Measurements from ENCODE around the gene SUCLG2.

SUCLG2 gene

DNA sequence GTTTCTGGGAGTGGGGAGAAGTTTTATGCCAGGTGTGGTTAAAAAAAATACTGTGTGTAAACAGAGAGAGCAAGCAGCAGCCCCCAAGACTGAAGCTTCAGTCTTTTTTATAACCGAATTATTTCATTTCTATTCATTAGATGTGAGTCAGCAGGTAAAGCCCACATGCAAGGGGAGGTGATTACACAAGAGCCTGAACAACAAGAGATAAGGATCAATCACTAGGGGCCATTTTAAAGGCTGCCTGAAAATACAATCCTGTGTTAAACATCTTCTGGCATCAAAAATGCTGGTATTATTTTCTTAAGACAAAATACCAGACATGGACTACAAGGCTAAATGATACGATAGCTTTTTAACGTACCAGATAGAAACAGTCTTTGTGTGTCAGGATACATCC is 217.3 kb downstream of the SUCLG2 start:
- no peak for FAIRE-seq

DNA sequence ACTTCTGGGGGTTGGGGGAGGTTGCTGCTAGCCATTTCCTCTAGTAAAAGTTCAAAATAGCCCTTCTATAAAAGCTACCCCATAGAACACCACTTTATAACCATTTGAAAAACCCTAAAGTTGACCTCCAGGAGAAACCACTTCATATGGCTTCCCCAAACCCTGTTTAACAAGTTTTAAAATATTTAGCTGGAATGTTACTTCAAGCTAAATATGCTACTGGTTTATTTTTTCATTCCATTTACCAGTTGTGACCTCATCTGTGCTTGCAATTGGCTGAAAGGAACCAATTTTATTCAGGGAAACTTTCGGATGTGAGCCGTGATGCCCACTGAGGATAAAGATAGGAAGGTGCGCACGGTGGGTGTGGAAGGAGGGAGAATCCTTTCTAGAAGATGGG is 221.3 kb downstream of the SUCLG2 start:
- no peak for FAIRE-seq

DNA sequence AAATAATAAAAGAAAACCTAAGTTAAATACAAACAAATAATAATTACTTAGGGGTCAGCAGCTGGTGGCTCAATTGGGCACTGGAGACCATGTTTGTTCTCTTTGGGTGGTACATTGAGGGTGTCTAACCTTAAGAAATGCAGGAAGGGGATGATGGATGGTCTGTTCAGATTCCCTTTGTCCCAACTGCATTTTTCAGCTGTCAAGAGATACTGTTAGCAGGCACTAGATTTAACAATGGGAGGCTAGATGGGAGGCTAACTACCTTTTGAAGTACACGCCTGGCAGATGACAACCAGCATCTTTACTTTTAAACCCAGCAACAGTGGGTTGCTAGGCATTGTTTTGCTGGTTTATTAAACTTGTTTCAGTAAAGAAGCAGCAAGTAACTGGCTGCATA is 222.5 kb downstream of the SUCLG2 start:
- FAIRE-seq, result no peak

DNA sequence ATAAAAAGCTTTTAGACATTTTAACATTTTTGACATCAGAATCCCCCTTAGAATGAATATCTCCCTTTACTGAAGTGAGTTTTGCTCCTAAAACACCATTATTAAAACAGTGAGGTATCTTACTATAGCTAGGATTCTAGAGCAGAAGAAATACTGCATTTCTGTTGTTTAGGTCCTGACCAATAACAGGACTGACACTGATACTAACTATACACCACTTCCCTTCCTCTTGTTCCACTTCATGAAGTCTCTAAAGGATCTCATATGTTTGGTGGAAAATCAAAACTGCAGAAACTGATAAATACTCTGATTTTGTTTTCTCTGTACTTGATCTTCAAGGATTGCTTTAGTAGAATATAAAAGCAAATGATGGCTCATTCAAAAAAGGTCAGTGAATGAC is 230.7 kb downstream of the SUCLG2 start:
- no peak for FAIRE-seq

DNA sequence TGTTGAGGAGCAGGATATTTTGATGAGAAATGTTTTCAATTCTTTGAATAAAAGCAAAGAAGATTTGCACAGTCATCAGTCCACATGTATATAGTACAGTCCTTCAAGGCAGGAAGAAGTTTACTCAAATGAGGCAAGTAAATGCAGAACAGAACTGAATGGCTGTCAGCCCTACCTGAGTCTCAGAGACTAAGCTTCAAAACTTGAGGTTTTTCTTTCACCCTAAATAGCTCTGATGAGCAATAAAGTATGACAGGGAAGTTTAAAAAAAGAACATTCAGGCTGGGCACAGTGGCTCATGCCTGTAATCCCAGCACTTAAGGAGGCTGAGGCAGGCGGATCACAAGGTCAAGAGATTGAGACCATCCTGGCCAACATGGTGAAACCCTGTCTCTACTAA is 232.5 kb downstream of the SUCLG2 start:
- no peak for FAIRE-seq

DNA sequence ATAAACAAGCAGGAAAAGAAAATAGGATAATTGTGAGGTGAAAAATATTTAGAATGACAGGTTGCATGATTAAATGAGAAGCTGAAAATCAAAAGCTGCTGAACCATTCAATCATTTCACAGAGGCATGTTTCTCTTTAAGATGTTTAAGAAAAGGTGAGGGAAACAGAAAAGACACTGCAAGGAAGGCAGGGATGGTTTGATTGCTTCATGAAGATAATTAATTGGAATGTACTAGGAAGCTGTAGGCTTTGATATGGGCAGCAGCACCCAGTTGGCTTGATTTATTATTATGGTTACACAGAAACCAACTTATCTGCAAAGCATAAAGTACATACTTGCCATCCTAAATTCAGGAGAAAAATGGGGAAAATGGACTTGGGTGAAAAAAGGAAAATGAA is 234.6 kb downstream of the SUCLG2 start:
- FAIRE-seq, result no peak

DNA sequence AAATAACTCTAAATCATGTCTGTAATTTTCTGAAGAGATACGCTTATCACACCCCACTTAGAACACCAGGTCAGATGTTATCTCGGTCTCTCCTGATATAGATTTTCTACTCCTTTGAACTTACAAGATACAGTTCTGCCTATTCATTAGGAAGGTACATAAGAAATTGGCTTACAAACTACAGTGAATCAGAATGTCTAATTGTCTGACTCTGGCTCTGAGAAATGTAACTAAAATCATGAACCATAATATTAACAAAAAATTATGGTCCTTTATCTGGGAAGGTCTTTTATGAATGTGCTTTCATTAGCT is 235.2 kb downstream of the SUCLG2 start:
- no peak for FAIRE-seq

DNA sequence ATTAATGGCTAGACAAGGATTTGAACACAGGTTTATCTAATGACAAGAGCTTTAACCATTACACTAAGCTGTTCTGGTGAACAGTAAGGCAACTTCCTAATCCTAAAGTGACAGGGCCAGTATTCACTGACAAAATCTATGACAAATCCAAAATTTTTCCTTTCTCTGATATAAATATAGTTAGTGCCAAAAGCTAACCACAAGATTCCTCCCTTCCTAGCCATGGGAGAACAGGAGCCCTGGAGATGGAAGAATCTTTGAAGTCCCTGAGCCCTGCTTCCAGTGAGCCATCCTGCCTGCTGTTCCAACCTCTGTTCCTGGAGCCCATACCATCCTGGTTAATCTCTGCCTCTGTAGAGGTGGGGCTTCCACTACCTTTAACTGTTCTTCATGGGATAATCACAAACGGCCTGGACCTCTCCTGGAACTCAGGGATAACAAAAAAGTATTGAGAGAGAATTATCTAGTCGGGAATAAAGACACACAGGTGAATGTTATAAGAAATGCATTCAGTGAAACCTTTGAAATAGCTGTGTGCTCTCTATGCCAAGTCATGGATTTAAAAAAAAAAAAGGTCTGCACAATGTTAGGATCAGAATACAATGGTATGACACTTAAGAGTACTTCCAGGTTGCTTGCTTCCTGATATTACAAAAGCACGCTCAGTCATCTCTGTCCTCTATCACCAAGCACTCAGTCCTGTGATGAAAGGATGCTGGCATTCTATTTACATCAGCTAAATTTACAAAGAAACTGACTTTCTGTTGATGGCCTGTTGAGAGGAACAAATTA is 235.8 kb downstream of the SUCLG2 start:
- no peak for FAIRE-seq

DNA sequence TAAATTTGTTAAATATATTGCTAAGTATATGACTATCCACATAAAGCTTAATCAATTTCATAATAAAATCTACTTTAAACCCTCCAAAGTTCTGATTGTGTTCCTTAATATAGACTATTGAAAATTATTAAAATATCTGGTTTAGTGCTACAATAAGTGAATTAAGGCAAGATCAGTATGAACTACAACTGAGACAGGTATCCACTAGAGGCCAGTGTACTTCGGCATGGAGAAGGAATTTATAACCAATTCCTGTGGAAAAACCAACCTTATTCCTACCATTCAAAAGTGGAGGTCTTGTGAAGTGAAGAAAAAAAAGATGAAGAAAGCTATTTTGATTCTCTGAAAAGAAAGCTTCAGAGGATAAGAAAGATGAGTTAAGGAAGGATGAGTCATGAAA is 237.7 kb downstream of the SUCLG2 start:
- FAIRE-seq, result peak; percentile 5

DNA sequence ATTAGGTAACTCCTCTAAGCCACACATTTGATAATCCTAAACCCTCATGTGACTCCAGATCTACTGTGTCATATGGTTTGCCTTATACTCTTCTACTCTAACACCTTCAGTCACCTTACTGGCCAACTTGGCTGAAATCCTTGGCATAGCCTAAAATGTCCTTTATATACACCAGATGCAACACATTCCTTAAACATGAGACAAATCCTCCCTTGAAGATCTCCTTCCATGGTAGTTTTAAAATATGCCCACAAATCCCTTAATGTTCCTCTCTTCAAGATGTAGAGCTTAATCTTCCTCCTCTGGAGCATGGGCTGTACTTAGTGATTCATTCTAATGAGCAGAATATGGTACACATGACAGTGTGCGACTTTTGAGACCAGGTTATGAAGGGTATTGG is 238.9 kb downstream of the SUCLG2 start:
- FAIRE-seq, result no peak

DNA sequence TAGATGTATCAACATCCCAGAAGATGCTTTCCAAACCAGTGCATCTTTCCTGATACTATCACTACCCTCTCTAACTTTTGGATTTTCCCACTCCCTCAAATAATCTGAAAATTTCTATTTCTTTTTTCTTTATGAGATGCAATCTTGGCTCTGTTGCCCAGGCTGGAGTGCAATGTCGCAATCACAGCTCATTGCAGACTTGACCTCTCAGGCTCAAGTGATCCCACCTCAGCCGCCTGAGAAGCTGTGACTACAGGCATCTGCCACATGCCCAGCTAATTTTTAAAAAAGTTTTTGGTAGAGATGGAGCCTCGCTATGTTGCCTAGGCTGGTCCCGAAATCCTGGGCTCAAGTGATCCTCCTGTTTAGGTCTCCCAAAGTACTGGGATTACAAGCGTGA is 239.7 kb downstream of the SUCLG2 start:
- no peak for FAIRE-seq

DNA sequence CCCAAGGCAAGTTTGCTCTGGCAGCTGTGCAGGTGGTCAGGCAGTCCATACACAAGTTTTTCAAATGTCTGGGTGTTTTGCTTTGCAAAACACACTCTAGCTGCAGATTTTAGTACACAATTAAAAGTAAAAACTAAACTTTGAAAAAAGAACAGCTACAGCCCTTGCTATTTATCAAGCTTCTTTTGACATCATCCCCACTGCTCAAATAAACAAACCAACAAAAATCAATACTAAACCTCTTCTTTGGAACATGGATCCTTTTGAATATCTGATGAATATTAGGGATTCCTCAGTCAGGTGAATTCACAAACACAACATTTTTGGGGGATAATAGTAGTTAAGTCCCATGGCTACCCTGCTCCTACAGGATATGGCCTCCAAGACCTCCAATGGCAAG is 249.2 kb downstream of the SUCLG2 start:
- FAIRE-seq, result no peak

DNA sequence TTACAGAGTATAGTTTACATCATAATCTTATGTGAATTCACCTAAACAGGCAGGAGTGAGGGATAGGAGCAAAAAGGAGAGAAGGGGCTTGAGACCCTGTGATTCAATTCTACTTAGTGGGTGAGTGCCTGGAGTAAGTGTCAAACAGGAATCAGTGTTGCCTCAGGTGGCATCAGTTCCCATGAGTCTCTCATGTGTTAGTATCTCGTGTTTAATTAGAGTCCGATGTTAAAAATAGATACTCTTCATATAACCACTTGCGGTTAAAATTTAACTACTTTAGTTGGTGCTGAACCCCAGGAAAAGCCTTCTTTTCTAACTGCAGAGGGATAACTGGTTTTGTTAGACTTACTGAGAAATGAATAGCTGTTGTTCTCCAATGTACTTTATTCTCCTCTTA is 251.5 kb downstream of the SUCLG2 start:
- FAIRE-seq, result peak; percentile 80

DNA sequence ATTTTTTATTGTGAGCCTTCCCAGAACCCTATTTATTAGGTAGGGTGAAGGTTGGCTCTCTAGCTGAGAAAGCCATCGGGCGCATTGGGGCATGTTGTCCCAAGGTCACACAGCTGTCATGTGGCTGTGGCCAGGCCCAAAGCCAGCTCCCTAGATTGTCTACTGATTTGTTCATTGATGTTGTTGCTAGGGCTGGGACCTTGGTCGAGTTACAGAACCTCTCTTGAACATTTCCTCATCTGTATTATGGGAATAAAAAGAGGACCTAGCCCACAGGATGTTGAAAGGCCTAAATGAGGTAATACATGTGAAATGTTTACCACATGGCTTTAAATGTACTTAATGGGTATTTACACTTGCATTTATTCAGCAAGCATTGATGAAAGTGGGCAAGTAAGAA is 252.5 kb downstream of the SUCLG2 start:
- FAIRE-seq, result no peak

DNA sequence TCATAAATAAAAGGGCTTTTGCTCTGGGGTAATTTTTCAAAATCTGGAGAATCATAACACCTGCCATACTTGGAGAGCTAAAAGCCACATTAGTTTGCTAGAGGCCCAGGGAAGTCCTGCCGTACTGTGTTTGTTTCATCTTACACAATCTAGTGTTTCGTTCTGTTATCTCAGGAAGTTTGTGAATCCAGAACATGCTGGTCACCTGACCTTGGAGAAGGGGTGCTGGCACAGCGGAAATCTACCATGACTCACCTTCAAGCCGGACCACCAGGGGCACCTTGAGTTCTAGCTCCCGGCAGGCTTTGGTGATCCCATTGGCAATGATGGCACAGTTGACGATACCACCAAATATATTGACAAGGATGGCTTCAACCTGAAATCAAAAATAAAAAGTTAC is 253.9 kb downstream of the SUCLG2 start:
- no peak for FAIRE-seq

DNA sequence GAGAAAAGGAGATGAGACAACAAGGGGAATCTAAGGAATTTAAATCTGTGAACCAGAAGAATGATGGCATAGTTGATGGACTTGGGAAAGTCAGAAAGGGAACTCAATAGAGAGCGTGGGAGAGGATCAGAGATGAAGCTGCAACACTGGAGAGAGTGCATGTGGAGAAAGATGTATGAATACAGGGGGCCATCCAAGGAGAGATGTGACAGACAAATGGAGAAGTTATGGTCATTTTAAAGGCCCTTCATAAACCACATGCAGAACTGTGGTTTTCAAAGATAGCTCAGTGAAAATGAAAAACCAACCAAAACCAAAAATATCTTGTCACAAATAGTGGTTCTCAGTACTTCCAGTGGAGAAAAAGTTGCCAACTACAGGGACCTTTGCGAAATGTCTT is 265.2 kb downstream of the SUCLG2 start:
- no peak for FAIRE-seq

DNA sequence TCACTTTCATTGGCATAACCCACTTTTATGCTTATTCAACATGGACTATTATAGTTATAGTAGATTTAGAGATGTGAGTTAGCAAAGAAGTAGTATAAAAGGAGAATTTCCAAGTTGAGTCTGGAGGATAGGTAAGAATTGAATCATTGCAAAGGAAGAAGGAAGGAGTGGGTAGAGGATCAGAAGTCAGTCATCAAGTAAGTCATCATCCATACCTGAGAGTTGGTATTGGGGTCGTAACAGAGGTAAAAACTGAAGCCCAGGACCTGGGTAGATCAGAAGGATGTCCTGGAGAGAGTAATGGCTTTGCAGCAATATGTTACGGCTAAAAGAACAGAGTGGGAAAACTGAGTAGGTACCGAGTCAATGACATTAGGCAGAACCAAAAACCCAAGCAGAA is 265.7 kb downstream of the SUCLG2 start:
- FAIRE-seq, result no peak

DNA sequence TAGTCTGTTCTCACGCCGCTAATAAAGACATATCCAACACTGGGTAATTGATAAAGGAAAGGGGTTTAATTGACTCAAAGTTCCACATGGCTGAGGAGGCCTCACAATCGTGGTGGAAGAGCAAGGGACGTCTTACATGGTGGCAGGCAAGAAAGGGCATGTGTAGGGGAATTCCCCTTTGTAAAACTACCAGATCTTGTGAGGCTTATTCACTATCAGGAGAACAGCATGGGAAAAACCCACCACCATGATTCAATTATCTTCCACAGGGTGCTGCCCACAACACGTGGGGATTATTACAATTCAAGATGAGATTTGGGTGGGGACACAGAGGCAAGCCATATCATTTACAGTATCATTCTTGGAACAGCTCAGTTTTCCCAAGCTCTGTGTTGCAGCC is 268.0 kb downstream of the SUCLG2 start:
- FAIRE-seq, result no peak

DNA sequence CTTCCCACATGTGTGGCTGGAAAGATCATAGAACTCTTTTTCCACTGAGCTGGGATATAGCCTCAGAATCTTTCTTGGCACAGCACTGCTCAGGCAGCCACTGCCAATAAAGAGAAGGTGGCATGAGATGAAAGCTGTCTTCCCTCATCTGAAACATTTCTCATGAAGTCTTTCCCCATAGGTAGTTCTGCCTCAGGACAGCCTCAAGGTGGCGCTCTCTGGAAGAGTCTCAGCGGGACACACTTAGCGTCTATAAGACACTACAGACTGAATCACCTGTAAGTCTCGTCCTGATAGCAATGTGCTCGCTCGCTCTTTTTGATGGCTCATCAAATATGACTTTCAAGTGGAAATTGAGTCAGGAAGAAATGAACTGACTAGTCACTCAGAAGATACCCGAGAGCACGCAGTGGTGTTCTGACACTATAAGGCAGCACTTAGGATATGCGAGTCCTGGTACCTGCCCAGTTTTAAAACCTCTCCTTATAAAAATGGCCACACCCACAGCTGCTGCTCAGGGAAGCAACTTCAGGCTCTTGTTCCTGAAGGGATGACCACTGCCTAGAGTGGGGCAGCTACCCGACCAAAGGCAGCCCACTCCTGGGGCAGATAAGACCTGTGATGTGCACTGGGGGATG is 269.5 kb downstream of the SUCLG2 start:
- no peak for FAIRE-seq

DNA sequence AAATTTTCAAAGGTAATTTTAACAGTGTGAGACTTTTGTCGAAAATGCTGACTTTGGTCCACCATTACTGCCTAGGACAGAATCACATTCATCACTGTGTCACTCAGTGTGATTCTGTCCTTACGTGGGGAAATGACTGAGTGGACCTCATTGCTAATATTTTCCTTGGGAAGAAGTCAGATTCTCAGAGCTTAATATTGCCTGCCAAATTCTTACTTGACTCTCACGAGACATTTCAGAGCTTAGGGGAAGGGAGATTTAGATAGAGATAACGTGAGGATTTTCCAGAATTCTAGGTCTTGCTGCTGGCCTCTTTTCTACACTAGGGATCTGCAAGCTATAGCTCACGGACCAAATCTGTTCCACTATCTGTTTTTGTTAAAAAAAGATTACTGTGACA is 270.4 kb downstream of the SUCLG2 start:
- no peak for FAIRE-seq

DNA sequence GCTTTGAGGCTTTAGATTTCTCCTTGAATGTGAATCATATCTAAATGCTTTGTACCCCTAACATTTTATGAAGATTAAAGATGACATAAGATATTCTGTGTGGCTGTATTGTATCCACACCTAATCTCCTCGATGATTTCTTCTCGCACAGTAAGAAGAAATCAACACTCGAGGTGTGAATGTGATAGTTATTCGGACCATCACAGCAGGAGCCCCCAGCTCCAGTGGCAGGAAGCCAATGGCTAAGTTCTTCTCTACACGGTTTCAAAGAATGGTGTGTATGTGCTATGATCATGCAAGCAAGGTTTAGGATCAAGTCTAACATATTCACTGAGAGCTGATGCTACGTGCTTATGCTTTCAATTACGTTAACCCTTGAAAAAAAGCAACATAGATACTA is 271.0 kb downstream of the SUCLG2 start:
- FAIRE-seq, result no peak

DNA sequence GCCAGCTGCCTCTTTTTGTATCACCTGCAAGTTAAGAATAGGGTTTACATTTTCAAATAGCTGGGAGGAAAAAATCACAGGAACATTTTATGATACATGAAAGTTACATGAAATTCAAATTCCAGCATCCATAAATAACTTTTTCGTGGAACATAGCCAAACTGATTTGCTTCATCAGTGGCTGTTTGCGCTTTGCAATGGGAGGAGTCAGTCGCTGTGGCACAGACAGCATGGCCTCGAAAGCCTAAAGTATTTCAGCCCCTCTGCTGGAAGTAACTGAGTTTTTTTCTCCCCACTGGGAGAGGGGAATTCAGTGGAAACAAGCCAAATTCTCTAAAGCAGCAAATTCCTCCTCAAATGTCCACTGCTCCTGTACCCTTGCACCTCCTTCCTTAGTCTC is 271.9 kb downstream of the SUCLG2 start:
- no peak for FAIRE-seq

DNA sequence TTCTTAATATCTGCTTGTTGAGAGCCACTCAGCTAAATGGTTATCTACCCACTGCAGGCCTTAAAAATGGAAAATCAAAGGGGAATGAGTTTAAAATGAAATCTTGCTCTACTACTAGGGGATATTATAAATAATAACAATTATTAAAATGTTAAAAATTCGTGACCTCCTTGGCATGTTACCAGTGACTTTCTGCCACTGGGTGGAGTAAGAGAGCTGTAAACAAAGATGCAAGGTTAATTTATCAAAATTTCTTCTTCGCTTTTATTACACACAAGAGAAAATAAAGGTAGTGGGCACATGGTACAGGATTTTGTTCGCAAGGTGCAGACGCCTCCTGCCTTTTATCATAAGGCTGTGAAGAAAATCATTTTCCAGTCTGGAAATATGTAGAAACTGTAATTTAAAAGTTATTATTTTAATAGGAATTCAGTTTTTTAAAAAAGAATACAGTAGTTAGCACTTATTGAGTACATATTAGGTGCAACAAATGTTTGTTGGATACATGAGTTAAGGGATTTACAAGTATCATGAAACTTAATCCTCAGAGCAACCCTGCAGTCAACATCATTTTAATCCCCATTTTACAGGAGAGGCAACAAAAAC is 272.6 kb downstream of the SUCLG2 start:
- peak; percentile 95 for FAIRE-seq

DNA sequence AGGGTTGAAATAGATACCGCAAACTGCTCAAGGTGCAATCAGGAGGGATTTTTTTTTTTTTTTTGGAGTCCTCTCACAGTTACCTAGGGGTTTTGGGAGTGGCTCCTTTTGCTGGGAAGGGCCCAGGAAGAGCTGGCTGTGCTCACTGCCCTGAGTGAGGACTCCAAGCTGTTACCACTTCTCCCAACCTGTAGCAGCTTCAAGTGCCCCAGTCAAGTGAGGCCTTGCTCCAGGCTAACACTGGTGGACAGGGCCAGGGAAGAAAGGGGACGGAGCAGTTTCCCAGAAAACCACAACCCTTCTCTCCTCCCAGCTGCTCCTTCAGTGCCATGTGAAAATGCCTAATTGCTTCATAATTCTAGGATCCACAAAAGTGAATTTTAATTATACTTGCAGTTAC is 274.3 kb downstream of the SUCLG2 start:
- FAIRE-seq, result no peak

DNA sequence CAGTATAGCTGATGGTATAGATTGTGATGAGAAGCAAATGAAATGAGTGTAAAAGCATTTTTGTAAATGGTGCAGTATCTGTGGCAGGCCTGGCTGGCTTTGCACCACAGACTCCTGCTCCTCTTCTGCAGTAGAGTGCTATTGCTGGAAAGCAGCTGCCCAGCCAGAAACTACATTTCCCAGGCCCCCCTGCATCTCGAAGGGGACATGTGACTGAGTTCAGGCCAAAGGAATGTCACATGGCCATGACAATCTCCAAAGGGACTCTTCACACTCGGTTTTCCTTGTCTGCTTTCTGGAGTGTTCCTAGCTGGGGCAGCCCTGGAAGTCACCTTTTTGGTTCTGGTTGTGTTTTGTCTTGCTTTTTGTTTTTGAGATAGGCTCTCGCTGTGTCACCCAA is 277.1 kb downstream of the SUCLG2 start:
- no peak for FAIRE-seq

All from islet of Langerhans (tissue), 1 donor.